HepG2 (cell line): ENCODE measurements around the gene PCDHGB3. TPM values are rescaled to one million over a fixed set of nuclear protein-coding genes. Genes with fewer than 3 reads are reported as not detected.

Experiments
- ATAC-seq: fragments of 200-7000 bp; cut with Tn5 transposase; 3 replicates; pipeline ENCODE4 v1.9.1; 2020; ENCODE audit warnings: mild to moderate bottlenecking, moderate library complexity
- BruUV-seq: library from RNA; stranded (reverse); fragments of 400-500 nt; replicated peaks from 2 replicates; lab custom pipeline; 2021; lab: Mats Ljungman, UMichigan
- CTCF ChIA-PET: fragments of 300-600 bp; formaldehyde crosslinking; extraction: SDS; loops from one replicate; lab custom pipeline; 2021; ENCODE audit warnings: low total read pairs, inconsistent platforms, low intra/inter-chr PET ratio; lab: Yijun Ruan, JAX
- POLR2A ChIA-PET: fragments of 350-600 bp; sonication (Branson Sonifier 250); formaldehyde crosslinking; loops from one replicate; lab custom pipeline; 2020; ENCODE audit warnings: antibody characterized with exemption, inconsistent platforms; lab: Yijun Ruan, JAX
- DNase-seq: peaks from one replicate; pipeline ENCODE4 v3.0.0-alpha.2; 2015; ENCODE audit warnings: low spot score
- FAIRE-seq: peaks from 3 replicates; lab custom pipeline; 2011; peaks lifted over from hg19 to GRCh38; lab: Jason Lieb, UNC
- H2AFZ ChIP-seq: one replicate; pipeline ENCODE4 v1.6.1; 2011; ENCODE audit warnings: low read length, inconsistent platforms
- H3K27ac ChIP-seq: fragments of 300-600 bp; 3 replicates; pipeline ENCODE4 v1.8.0; 2011; ENCODE audit warnings: mixed run types, mild to moderate bottlenecking, mixed read lengths, low read length, inconsistent platforms; ENCODE audit not compliant: insufficient read depth; ENCODE audit errors: extremely low read length
- H3K27me3 ChIP-seq, 2 experiments: fragments of 200-600 bp in 1 of 2; 2 replicates in 1 of 2; 3 replicates in 1 of 2; pipeline versions ENCODE4 v1.6.0 to v1.8.0; 2011; ENCODE audit warnings: low read length in 2 of 2, mild to moderate bottlenecking in 2 of 2, moderate library complexity in 2 of 2, inconsistent platforms in 1 of 2; ENCODE audit not compliant: insufficient read depth in 2 of 2, control insufficient read depth in 1 of 2
- H3K36me3 ChIP-seq, 2 experiments: fragments of 200-600 bp in 1 of 2; replicated peaks in 1 of 2; 2 replicates in 1 of 2; 3 replicates in 1 of 2; pipeline versions ENCODE4 v1.5.1 to v1.8.0; 2011; ENCODE audit warnings: low read length in 2 of 2, inconsistent platforms in 1 of 2; ENCODE audit not compliant: insufficient read depth in 2 of 2, control insufficient read depth in 1 of 2
- H3K4me1 ChIP-seq: 2 replicates; pipeline ENCODE4 v1.5.1; 2012; ENCODE audit warnings: low read length, inconsistent platforms; ENCODE audit not compliant: insufficient read depth
- H3K4me2 ChIP-seq: 2 replicates; pipeline ENCODE4 v1.6.0; 2011; ENCODE audit warnings: low read depth, low read length, inconsistent platforms
- H3K4me3 ChIP-seq, 3 experiments: fragments of 200-600 bp in 1 of 3; sonication (generic), shearing (Covaris generic) in 1 of 3; replicated peaks in 1 of 3; 2 replicates each; pipeline ENCODE4 v1.5.1; 2011 to 2016; ENCODE audit warnings: low read length in 3 of 3, inconsistent platforms in 2 of 3, low read depth in 2 of 3, mild to moderate bottlenecking in 2 of 3, control low read depth in 1 of 3, mixed read lengths in 1 of 3; ENCODE audit not compliant: insufficient read depth in 1 of 3
- H3K79me2 ChIP-seq: one replicate; pipeline ENCODE4 v1.6.1; 2011; ENCODE audit warnings: low read length, inconsistent platforms; ENCODE audit not compliant: insufficient read depth
- H3K9ac ChIP-seq: 2 replicates; pipeline ENCODE4 v1.6.0; 2011; ENCODE audit warnings: mild to moderate bottlenecking, low read depth, low read length, inconsistent platforms; ENCODE audit not compliant: insufficient read depth
- H3K9me3 ChIP-seq: 2 replicates; pipeline ENCODE4 v1.5.1; 2012; ENCODE audit warnings: mild to moderate bottlenecking, low read length
- H4K20me1 ChIP-seq: 2 replicates; pipeline ENCODE4 v1.6.0; 2011; ENCODE audit warnings: inconsistent platforms, mild to moderate bottlenecking, low read length, moderate library complexity; ENCODE audit not compliant: insufficient read depth
- ATF7-NPFF ChIP-seq: sonication (generic); formaldehyde crosslinking; IDR thresholded peaks from 2 replicates; pipeline ENCODE4 v1.8.1; 2023; ENCODE audit warnings: mild to moderate bottlenecking, low read depth, missing genetic modification reagents, moderate library complexity
- IKZF4 ChIP-seq: sonication (generic); formaldehyde crosslinking; IDR thresholded peaks from 2 replicates; pipeline ENCODE4 v1.5.1; 2020; ENCODE audit warnings: borderline replicate concordance, mild to moderate bottlenecking, low read depth, missing genetic modification reagents; ENCODE audit errors: not compliant biosample characterization
- NCOA1 ChIP-seq: sonication (generic); formaldehyde crosslinking; IDR thresholded peaks from 2 replicates; pipeline ENCODE4 v1.9.0; 2021; ENCODE audit warnings: missing genetic modification reagents
- TEAD2 ChIP-seq: sonication (generic); formaldehyde crosslinking; IDR thresholded peaks from 2 replicates; pipeline ENCODE4 v1.9.0; 2021; ENCODE audit warnings: missing genetic modification reagents
- ZKSCAN1 ChIP-seq: fragments of 150-350 bp; IDR thresholded peaks from 2 replicates; pipeline ENCODE4 v1.6.1; 2014; ENCODE audit warnings: low read length
- ZNF569 ChIP-seq: sonication (generic); formaldehyde crosslinking; IDR thresholded peaks from 2 replicates; pipeline ENCODE4 v1.5.0; 2020; ENCODE audit warnings: mild to moderate bottlenecking, missing genetic modification reagents, moderate library complexity, borderline replicate concordance
- ZNF589 ChIP-seq: sonication (generic); formaldehyde crosslinking; conservative IDR thresholded peaks from 2 replicates; pipeline ENCODE4 v1.8.0; 2022; ENCODE audit warnings: mild to moderate bottlenecking, moderate library complexity, missing genetic modification reagents
- ZNF737 ChIP-seq: sonication (generic); formaldehyde crosslinking; IDR thresholded peaks from 2 replicates; pipeline ENCODE4 v1.5.0; 2020; ENCODE audit warnings: missing genetic modification reagents, mild to moderate bottlenecking, borderline replicate concordance
- ZNF740 ChIP-seq: sonication (generic); formaldehyde crosslinking; IDR thresholded peaks from 2 replicates; pipeline ENCODE4 v1.4.0; 2020; ENCODE audit warnings: missing genetic modification reagents
- ZNF766 ChIP-seq: sonication (generic); formaldehyde crosslinking; IDR thresholded peaks from 2 replicates; pipeline ENCODE4 v1.5.0; 2020; ENCODE audit warnings: missing genetic modification reagents, borderline replicate concordance
- WGBS: methylation state at CpG from one replicate; pipeline ENCODE4 v1.1.6; 2017; ENCODE audit warnings: low lambda C conversion rate; 5-methylcytosine and 5-hydroxymethylcytosine counted together
- in situ Hi-C: cut with HindIII; loops from 2 replicates; pipeline ENCODE4 v1.10.0; 2017; ENCODE audit warnings: low pct_unique_long_range_greater_than_20kb; ENCODE audit not compliant: extremely low pct_ligation_motif_present
- intact Hi-C: fragments of 100-400 bp; cut with micrococcal nuclease; formaldehyde crosslinking; loops from one replicate; pipeline ENCODE4 v1.10.0; 2022; ENCODE audit not compliant: unreplicated experiment
- polyA plus RNA-seq, 8 experiments: library from polyadenylated mRNA; depleted of rRNA in 3 of 8; stranded (reverse) in 7 of 8; unstranded in 1 of 8; fragments of >200 nt; fragmentation: Illumina TruSeq in 4 of 8; extraction: Trizol in 4 of 8; gene quantifications; 2 replicates each; pipeline versions ENCODE4 v1.2.1 to v1.2.3, GENCODE V29; 2011 to 2016; ENCODE audit warnings: low read depth in 4 of 8, missing spikeins in 1 of 8, mixed read lengths in 1 of 8; ENCODE audit not compliant: insufficient read depth in 1 of 8
- total RNA-seq, 5 experiments: library from RNA; depleted of rRNA; stranded (reverse); fragments of >200 nt; fragmentation: Illumina TruSeq; extraction: Trizol; gene quantifications; 2 replicates each; pipeline ENCODE4 v1.2.3, GENCODE V29; 2016; ENCODE audit warnings: low read depth in 1 of 5
- TF ChIP-seq, protein P1 (sequence below): sonication (generic); formaldehyde crosslinking; IDR thresholded peaks from 2 replicates; pipeline ENCODE4 v1.8.1; 2023; ENCODE audit warnings: mild to moderate bottlenecking, missing genetic modification reagents, borderline replicate concordance
- TF ChIP-seq, protein P2 (sequence below): sonication (generic); formaldehyde crosslinking; IDR thresholded peaks from 2 replicates; pipeline ENCODE4 v1.8.0; 2022; ENCODE audit warnings: low read depth, missing genetic modification reagents
- TF ChIP-seq, protein P3 (sequence below): IDR thresholded peaks from 2 replicates; pipeline ENCODE4 v1.6.1; 2012; ENCODE audit warnings: low read length, improper control_type of control experiment
- TF ChIP-seq, protein P4 (sequence below): sonication (generic); formaldehyde crosslinking; IDR thresholded peaks from 2 replicates; pipeline ENCODE4 v1.4.0; 2020; ENCODE audit warnings: mild to moderate bottlenecking, missing genetic modification reagents
- TF ChIP-seq, protein P5 (sequence below): sonication (generic); formaldehyde crosslinking; IDR thresholded peaks from 2 replicates; pipeline ENCODE4 v1.4.0; 2020; ENCODE audit warnings: missing genetic modification reagents

The PCDHGB3 gene
- total and polyA plus RNA-seq, 2 of the 13 experiments (the other 11 are each of a cell fraction or from before 2014, with no cell fraction given), result 0.40 to 0.44 TPM

DNA sequence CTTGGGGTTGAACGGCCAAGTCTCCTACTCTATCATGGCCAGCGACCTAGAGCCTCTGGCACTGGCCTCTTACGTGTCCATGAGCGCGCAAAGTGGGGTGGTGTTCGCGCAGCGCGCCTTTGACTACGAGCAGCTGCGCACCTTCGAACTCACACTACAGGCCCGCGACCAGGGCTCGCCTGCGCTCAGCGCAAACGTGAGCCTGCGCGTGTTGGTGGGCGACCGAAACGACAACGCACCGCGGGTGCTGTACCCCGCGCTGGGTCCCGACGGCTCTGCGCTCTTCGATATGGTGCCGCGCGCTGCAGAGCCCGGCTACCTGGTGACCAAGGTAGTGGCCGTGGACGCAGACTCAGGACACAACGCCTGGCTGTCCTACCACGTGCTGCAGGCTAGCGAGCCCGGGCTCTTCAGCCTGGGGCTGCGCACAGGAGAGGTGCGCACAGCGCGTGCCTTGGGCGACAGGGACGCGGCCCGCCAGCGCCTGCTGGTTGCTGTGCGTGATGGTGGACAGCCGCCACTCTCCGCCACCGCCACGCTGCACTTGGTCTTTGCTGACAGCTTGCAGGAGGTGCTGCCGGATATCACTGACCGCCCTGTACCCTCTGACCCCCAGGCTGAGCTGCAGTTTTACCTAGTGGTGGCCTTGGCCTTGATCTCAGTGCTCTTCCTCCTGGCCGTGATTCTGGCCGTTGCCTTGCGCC lies 29.7 kb downstream of the PCDHGB3 start:
- H3K9ac ChIP-seq, result no peak overlapping the region
- POLR2A ChIA-PET, result no interaction called here
- peaks cover 27% of the 10 kb centered on the region; the same call in 1 of the 2 replicates for H3K9me3 ChIP-seq
- H3K27me3 ChIP-seq, result no peaks in the 10 kb centered on the region; a peak in 1 of 5 replicates
- H2AFZ ChIP-seq, result no peak overlapping the region
- no peaks in the 10 kb centered on the region for H3K79me2 ChIP-seq
- intact Hi-C loops (no loop called here), in situ Hi-C loops (no loop called here)
- no peaks in the 10 kb centered on the region for H4K20me1 ChIP-seq
- no peaks in the 10 kb centered on the region for H3K36me3 ChIP-seq
- H3K4me2 ChIP-seq, result no peak overlapping the region
- no peaks in the 10 kb centered on the region for H3K4me1 ChIP-seq
- BruUV-seq, result no TSS peak
- CTCF ChIA-PET, result no interaction called here
- ATAC-seq (no peak), DNase-seq (no peak), FAIRE-seq (no peak)
- no peak for TF ChIP-seq ZNF740 (CRISPR knock-in tag)
- no peak for TF ChIP-seq ZNF589
- TF ChIP-seq ZKSCAN1, result no peak
- no peak for TF ChIP-seq ZNF737
- TF ChIP-seq, protein P1, sequence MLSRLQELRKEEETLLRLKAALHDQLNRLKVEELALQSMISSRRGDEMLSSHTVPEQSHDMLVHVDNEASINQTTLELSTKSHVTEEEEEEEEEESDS, result no peak
- TF ChIP-seq TEAD2 (CRISPR knock-in tag), result no peak
- TF ChIP-seq, protein P2, sequence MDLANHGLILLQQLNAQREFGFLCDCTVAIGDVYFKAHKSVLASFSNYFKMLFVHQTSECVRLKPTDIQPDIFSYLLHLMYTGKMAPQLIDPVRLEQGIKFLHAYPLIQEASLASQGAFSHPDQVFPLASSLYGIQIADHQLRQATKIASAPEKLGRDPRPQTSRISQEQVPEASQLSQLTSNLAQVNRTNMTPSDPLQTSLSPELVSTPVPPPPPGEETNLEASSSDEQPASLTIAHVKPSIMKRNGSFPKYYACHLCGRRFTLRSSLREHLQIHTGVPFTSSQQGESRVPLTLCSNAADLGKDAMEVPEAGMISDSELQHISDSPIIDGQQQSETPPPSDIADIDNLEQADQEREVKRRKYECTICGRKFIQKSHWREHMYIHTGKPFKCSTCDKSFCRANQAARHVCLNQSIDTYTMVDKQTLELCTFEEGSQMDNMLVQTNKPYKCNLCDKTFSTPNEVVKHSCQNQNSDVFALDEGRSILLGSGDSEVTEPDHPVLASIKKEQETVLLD (CRISPR knock-in tag), result no peak
- no peak for TF ChIP-seq IKZF4
- no peak for TF ChIP-seq ZNF569
- TF ChIP-seq, protein P3, sequence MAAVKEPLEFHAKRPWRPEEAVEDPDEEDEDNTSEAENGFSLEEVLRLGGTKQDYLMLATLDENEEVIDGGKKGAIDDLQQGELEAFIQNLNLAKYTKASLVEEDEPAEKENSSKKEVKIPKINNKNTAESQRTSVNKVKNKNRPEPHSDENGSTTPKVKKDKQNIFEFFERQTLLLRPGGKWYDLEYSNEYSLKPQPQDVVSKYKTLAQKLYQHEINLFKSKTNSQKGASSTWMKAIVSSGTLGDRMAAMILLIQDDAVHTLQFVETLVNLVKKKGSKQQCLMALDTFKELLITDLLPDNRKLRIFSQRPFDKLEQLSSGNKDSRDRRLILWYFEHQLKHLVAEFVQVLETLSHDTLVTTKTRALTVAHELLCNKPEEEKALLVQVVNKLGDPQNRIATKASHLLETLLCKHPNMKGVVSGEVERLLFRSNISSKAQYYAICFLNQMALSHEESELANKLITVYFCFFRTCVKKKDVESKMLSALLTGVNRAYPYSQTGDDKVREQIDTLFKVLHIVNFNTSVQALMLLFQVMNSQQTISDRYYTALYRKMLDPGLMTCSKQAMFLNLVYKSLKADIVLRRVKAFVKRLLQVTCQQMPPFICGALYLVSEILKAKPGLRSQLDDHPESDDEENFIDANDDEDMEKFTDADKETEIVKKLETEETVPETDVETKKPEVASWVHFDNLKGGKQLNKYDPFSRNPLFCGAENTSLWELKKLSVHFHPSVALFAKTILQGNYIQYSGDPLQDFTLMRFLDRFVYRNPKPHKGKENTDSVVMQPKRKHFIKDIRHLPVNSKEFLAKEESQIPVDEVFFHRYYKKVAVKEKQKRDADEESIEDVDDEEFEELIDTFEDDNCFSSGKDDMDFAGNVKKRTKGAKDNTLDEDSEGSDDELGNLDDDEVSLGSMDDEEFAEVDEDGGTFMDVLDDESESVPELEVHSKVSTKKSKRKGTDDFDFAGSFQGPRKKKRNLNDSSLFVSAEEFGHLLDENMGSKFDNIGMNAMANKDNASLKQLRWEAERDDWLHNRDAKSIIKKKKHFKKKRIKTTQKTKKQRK, result no peak
- TF ChIP-seq, protein P4, sequence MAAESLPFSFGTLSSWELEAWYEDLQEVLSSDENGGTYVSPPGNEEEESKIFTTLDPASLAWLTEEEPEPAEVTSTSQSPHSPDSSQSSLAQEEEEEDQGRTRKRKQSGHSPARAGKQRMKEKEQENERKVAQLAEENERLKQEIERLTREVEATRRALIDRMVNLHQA (CRISPR knock-in tag), result no peak
- TF ChIP-seq, protein P5, sequence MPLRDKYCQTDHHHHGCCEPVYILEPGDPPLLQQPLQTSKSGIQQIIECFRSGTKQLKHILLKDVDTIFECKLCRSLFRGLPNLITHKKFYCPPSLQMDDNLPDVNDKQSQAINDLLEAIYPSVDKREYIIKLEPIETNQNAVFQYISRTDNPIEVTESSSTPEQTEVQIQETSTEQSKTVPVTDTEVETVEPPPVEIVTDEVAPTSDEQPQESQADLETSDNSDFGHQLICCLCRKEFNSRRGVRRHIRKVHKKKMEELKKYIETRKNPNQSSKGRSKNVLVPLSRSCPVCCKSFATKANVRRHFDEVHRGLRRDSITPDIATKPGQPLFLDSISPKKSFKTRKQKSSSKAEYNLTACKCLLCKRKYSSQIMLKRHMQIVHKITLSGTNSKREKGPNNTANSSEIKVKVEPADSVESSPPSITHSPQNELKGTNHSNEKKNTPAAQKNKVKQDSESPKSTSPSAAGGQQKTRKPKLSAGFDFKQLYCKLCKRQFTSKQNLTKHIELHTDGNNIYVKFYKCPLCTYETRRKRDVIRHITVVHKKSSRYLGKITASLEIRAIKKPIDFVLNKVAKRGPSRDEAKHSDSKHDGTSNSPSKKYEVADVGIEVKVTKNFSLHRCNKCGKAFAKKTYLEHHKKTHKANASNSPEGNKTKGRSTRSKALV (CRISPR knock-in tag), result no peak
- TF ChIP-seq NCOA1 (CRISPR knock-in tag), result no peak
- no peak for TF ChIP-seq ZNF766 (CRISPR knock-in tag)
- no peak for TF ChIP-seq ATF7-NPFF (CRISPR knock-in tag)
- H3K27ac ChIP-seq, result no peak overlapping the region
- H3K4me3 ChIP-seq, result no peak overlapping the region
- WGBS, result 89% methylated on average over 54 of the region's 61 CpGs
